Right cardiac atrium (tissue), 5 donors: ENCODE measurements around the gene PLPP3. TPM values are rescaled to one million over a fixed set of nuclear protein-coding genes. Genes with fewer than 3 reads are reported as not detected.

ENCODE experiments used
- ATAC-seq, 2 donors: fragments of 200-7000 bp; cut with Tn5 transposase; one replicate each; pipeline versions ENCODE4 v1.8.0 to v1.9.1; 2020; ENCODE audit warnings: moderate library complexity in 2 of 2, mild to moderate bottlenecking in 1 of 2
- DNase-seq, 3 donors: peaks; one replicate each; pipeline ENCODE4 v3.0.0-alpha.2; 2020
- H3K27ac ChIP-seq: one replicate; pipeline ENCODE4 v1.5.1; 2013; ENCODE audit warnings: mild to moderate bottlenecking, low read length, control low read depth, moderate library complexity
- H3K27me3 ChIP-seq: one replicate; pipeline ENCODE4 v1.6.1; 2013; ENCODE audit not compliant: control insufficient read depth, insufficient read depth
- H3K4me1 ChIP-seq: one replicate; pipeline ENCODE4 v1.6.1; 2013; ENCODE audit warnings: low read length; ENCODE audit not compliant: control insufficient read depth, insufficient read depth
- H3K4me3 ChIP-seq: one replicate; pipeline ENCODE4 v1.5.1; 2013; ENCODE audit warnings: low read length, control low read depth
- H3K9me3 ChIP-seq: one replicate; pipeline ENCODE4 v1.6.1; 2013; ENCODE audit warnings: low read length; ENCODE audit not compliant: control insufficient read depth
- WGBS: extraction: QIAGEN DNeasy Blood & Tissue Kit; methylation state at CpG from one replicate; pipeline ENCODE4 v1.1.7; 2013; 5-methylcytosine and 5-hydroxymethylcytosine counted together
- intact Hi-C, 4 donors: fragments of 100-400 bp; cut with DNase I; formaldehyde crosslinking; loops; one replicate each; pipeline versions ENCODE4 v1.11.0 to v1.14.0; 2022 to 2023
- polyA plus RNA-seq: library from polyadenylated mRNA; stranded (reverse); fragments of 200-250 nt; gene quantifications from one replicate; pipeline ENCODE4 v1.2.3, GENCODE V29; 2013
- total RNA-seq, 4 donors: library from RNA; stranded (reverse); fragmentation: NEBNext Ultra II Directional; extraction: Animal tissue kit (Norgen Biotek cat#: 25700); gene quantifications; one replicate each; pipeline ENCODE4 v1.2.1, GENCODE V29; 2021
- donor health status: healthy with polysubstance abuse.
- donor health status: DM: no; HTN: yes; CAD: no.
- donor health status: DM: no; HTN: no; CAD: no.
- donor health status: DM: no; HTN: yes; CAD: no; lungs with severe emphysema.
- donor health status: DM: yes; HTN: yes; CAD: no.

The PLPP3 gene
- total and polyA plus RNA-seq, 5 donors, result 47.7 to 120 (median 91.3) TPM

DNA sequence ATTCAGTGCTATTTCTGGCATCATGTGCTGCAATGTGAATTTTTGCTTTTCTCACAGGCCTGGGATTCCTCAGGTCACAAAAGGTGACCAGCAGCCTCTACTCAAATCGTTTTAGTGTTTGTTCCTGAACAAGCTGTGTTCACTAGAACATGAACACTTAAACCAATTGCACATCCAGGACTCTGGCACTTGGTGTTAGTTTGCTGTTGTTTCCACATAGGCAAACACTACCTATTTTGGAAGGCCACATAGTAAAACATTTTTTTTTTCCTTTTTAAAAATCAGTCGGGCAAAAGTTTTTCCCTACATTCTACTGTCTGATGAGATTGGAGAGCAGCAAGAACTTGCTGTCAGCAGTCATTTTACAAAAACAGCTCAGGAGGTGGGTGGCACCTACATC, 83.2 kb downstream of the PLPP3 start:
- H3K4me3 ChIP-seq, result no peak overlapping the region
- no peak for ATAC-seq
- intact Hi-C loops, result no loop called here

DNA sequence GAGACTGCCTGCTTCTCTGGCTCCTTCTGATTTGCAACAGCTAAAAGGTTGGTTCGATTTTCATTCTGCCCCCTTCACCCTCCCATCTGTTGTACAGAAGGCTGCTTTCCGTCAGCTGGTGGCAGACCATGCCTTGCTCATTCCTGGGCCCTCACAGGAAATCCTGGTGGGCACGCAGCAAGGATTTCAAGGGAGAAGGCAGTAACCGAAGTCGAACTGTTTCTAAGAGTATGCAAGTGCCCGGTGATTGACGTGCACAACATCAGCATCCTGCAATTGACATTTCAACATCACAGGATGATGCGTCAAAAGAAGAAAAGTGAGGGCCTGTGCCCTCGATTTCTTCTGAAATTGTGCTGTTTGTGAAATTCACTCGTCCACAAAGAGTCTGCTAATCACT, 83.8 kb downstream of the PLPP3 start:
- H3K27me3 ChIP-seq, result no peaks in the 10 kb centered on the region
- intact Hi-C loops, result no loop called here
- ATAC-seq, result no peak

More for the DNA sequence above, 83.2 kb downstream of the PLPP3 start:
- 36% methylated on average over 2 of the region's 2 CpGs for WGBS
- Histone ChIP-seq H3K27ac (no peak overlapping the region), H3K4me1 (peaks cover 16% of the 10 kb centered on the region), H3K9me3 (no peaks in the 10 kb centered on the region), H3K27me3 (no peaks in the 10 kb centered on the region)
- no peak for DNase-seq

DNA sequence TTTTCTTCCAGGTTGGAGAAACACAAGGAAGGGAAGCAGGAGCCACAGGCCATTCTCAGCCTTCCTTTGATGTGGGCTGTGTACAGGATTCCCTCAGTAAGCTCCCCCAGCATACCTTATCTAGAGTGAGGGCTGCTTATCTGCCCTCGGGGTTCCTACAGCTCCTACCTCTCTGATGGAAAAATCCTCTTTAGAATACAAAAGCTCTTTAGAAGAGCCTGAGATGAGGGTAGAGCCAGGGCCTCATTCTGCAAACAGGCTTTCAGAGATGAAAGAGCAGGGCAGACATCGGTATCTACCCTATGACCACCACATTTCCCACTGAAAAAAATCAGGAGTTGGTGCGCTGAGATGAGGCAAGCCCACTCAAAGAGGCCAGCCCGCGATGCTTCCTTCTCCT, 85.1 kb downstream of the PLPP3 start:
- no peak overlapping the region for H3K4me3 ChIP-seq
- intact Hi-C loops, result no loop called here
- DNase-seq (no peak), ATAC-seq (no peak)
- peaks cover 11% of the 10 kb centered on the region for H3K4me1 ChIP-seq
- no peaks in the 10 kb centered on the region for H3K9me3 ChIP-seq
- peak overlapping the region; percentile 22 for H3K27ac ChIP-seq
- H3K27me3 ChIP-seq, result no peaks in the 10 kb centered on the region
- 73% methylated on average over 5 of the region's 5 CpGs for WGBS

More for the DNA sequence above, 83.8 kb downstream of the PLPP3 start:
- H3K4me3 ChIP-seq, result no peak overlapping the region
- H3K9me3 ChIP-seq, result no peaks in the 10 kb centered on the region
- WGBS, result 79% methylated on average over 10 of the region's 10 CpGs
- no peak for DNase-seq
- H3K27ac ChIP-seq, result no peak overlapping the region
- peaks cover 15% of the 10 kb centered on the region for H3K4me1 ChIP-seq

DNA sequence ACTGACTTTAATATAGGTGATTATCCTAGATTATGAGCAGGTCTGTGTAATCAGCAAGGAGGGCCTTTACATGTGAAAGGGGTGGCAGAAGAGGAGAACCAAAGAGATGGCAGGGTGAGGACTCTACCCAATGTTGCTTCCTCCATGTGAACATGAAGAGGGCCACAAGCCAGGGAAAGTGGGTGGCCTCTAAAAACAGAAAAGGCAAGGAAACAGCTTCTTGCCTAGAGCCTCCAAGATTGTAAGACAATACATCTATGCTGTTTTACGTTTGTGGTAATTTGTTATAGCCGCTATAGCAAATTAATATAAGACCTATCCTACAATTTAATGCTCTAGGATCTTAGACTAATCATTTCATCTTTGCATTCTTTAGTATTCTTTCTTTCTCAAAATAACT, 85.5 kb downstream of the PLPP3 start:
- H3K27me3 ChIP-seq, result no peaks in the 10 kb centered on the region
- H3K4me3 ChIP-seq, result no peak overlapping the region
- H3K4me1 ChIP-seq, result peaks cover 11% of the 10 kb centered on the region
- intact Hi-C loops, result no loop called here
- DNase-seq, result no peak
- H3K9me3 ChIP-seq, result no peaks in the 10 kb centered on the region
- WGBS, result 92% methylated on average over 2 of the region's 2 CpGs
- ATAC-seq, result no peak
- no peak overlapping the region for H3K27ac ChIP-seq

DNA sequence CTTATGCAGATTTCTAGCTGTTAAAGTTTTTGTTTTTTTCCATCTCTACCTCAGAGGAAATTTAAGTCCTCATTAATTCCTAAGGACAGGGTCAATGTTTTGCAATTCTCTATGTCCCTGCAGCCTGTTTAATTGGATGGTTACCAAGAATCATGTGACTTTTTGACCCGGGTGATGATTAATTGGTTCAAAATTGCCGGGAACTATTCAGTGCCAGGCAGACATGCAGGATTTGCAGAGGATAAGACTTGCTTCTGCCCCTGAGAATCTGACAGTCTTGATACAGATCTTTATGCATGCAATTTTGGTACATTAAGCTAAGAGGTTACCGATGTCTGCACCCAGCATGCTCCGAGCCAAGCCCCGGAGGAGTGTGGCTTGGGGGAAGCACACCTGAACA, 87.9 kb downstream of the PLPP3 start:
- no peaks in the 10 kb centered on the region for H3K27me3 ChIP-seq
- 57% methylated on average over 5 of the region's 5 CpGs for WGBS
- DNase-seq (no peak), ATAC-seq (peak in 1 of 2 donors; percentile 65)
- no peak overlapping the region for H3K4me3 ChIP-seq
- intact Hi-C loops, result no loop called here
- no peaks in the 10 kb centered on the region for H3K9me3 ChIP-seq
- no peaks in the 10 kb centered on the region for H3K4me1 ChIP-seq
- H3K27ac ChIP-seq, result peak overlapping the region; percentile 12

DNA sequence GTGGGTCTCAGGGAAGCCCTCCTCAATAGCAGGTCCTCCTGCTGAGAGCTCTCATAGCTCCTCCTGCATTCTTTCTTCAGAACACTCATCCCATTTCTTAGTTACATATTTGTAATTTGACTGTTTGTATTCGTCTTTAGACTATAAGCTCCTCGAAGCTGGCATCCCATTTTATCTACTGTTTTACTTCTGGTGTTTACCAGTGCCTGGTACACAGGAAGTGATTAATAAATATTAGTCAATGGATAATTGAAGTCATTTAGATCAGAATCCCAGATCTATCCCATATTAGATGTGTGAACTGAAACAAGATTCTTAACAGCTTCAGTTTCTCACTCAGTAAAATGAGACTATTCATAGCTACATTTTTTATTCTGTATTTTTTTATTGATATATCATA, 88.7 kb downstream of the PLPP3 start:
- H3K27ac ChIP-seq, result no peak overlapping the region
- WGBS, result 78% methylated on average over 2 of the region's 2 CpGs

DNA sequence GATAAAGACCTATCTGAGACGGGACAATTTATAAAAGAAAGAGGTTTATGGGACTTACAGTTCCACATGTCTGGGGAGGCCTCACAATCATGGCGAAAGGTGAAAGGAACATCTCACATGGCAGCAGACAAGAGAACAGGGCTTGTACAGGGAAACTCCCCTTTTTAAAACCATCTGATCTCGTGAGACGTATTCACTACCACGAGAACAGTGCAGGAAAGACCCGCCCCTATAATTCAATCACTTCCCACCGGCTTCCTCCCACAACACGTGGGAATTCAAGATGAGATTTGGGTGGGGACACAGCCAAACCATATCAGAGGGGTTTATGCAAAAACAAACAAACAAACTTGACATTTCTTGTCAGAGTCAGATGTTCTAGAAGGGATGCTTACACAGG, 89.7 kb downstream of the PLPP3 start:
- intact Hi-C loops, result no loop called here
- no peak for ATAC-seq
- no peaks in the 10 kb centered on the region for H3K9me3 ChIP-seq
- H3K27ac ChIP-seq, result no peak overlapping the region
- H3K4me1 ChIP-seq, result no peaks in the 10 kb centered on the region
- WGBS, result 58% methylated on average over 8 of the region's 8 CpGs
- no peak overlapping the region for H3K4me3 ChIP-seq
- no peaks in the 10 kb centered on the region for H3K27me3 ChIP-seq
- DNase-seq, result no peak

More for the DNA sequence above, 88.7 kb downstream of the PLPP3 start:
- intact Hi-C loops, result no loop called here
- Histone ChIP-seq H3K9me3 (no peaks in the 10 kb centered on the region), H3K4me1 (no peaks in the 10 kb centered on the region), H3K4me3 (no peak overlapping the region), H3K27me3 (no peaks in the 10 kb centered on the region)
- no peak for DNase-seq
- no peak for ATAC-seq

DNA sequence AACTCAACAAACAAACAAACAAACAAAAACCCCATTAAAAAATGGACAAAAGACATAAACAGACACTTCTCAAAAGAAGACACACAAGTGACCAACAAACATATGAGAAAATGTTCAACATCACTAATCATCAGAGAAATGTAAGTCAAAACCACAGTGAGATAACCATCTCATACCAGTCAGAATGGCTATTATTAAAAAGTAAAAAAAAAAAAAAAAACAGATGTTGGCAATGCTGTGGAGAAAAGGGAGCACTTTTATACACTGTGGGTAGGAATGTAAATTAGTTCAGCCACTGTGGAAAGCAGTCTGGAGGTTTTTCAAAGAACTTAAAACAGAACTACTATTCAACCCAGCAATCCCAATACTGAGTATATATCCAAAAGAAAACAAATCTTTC, 94.7 kb downstream of the PLPP3 start:
- ATAC-seq, result no peak
- no peak for DNase-seq
- intact Hi-C loops, result no loop called here
- Histone ChIP-seq H3K4me3 (no peak overlapping the region), H3K4me1 (no peaks in the 10 kb centered on the region), H3K9me3 (no peaks in the 10 kb centered on the region), H3K27ac (no peak overlapping the region), H3K27me3 (no peaks in the 10 kb centered on the region)

DNA sequence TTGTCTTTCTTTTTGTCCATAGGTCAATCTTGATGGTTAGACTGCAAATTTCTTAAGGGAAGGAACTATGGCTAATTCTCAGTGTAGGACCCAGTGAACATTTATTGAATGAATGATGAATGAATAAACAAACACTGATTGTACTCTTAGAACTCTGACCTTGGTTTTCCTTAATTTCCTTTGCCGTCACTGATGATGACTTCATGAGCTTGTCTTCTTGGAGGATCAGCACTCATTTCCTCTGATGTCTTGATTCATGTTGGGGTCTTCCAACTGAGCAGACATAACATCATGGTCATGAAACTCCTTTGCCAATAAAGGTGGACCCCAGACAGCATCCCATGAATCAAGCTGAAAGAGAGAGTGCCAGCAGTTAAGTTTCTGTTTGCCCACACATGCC, 96.3 kb downstream of the PLPP3 start:
- no peak for DNase-seq
- H3K4me1 ChIP-seq, result peaks cover 3% of the 10 kb centered on the region
- 77% methylated on average over 1 of the region's 1 CpG for WGBS
- intact Hi-C loops, result no loop called here
- no peak for ATAC-seq
- H3K27ac ChIP-seq, result no peak overlapping the region
- H3K9me3 ChIP-seq, result no peaks in the 10 kb centered on the region
- H3K27me3 ChIP-seq, result no peaks in the 10 kb centered on the region
- H3K4me3 ChIP-seq, result no peak overlapping the region

DNA sequence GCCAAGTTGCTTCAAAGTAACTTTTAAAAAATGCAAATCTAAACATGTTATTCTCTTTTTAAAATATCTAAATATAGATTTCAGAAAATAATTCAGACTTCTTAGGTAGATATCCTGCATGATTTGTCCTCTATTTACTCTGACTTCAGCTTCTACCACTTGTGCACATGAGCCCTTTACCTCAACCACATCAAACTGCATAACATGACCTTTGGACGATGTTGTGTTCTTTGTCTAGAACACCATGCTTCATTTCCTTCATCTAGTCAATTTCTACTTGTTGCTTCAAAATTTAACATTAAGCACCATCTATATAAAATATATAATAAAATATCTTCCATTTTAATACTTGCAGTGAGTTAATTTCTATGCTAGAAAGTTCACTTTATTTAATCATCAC, 96.9 kb downstream of the PLPP3 start:
- WGBS, result 89% methylated on average over 1 of the region's 1 CpG
- ATAC-seq, result no peak
- intact Hi-C loops, result no loop called here

DNA sequence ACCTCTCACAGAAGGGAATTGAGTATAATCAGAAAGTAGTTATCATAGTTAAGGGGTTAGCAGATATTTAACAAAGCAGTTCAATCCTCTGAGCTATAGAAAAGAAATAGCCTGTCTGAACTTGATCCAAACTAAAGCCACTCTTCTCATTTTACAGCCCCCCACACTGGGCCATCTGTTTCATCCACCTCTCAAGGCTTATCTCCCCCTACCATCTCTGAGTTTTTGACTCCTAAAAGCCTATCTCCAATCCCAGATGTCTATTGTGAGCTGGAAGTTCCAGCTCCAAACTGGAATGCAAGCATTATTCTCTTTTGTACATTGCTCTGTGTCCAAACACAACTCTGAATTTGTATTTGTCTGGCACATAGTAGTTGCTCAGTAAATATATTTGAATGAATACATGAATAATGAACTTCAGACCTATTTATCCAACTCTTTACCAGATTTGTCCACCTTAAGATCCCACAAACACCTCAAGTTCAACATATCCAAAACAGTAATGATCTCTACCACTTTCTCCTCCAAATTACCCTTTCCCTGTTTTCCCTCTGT, 98.1 kb downstream of the PLPP3 start:
- no peak overlapping the region for H3K27ac ChIP-seq
- ATAC-seq (no peak), DNase-seq (no peak)
- intact Hi-C loops, result no loop called here
- H3K4me3 ChIP-seq, result no peak overlapping the region
- H3K4me1 ChIP-seq, result peaks cover 6% of the 10 kb centered on the region
- H3K27me3 ChIP-seq, result no peaks in the 10 kb centered on the region
- H3K9me3 ChIP-seq, result no peaks in the 10 kb centered on the region

More for the DNA sequence above, 96.9 kb downstream of the PLPP3 start:
- Histone ChIP-seq H3K9me3 (no peaks in the 10 kb centered on the region), H3K4me3 (no peak overlapping the region), H3K27me3 (no peaks in the 10 kb centered on the region), H3K27ac (no peak overlapping the region), H3K4me1 (peaks cover 3% of the 10 kb centered on the region)
- no peak for DNase-seq

DNA sequence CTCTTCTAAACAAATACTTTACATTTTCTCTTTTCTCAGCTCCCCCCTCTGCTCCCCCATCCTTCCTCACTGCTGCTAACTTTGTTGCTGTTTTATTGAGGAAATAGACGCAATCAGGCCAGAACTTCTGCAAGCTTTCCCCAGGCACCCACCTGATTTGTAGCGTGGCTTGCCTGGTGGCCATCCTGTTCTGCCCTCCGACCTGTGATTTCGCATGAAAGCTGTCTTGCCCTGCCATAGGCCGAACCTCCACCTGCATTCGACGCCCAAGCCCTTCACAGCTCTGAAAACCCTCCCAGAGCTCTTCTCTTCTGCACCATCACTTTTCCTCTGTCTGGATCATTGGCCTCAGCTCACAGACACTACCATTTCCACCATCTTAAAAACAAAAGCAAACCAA, 100.6 kb downstream of the PLPP3 start:
- 88% methylated on average over 7 of the region's 7 CpGs for WGBS

More for the DNA sequence above, 100.6 kb downstream of the PLPP3 start:
- H3K9me3 ChIP-seq, result no peaks in the 10 kb centered on the region
- no peak for ATAC-seq
- peaks cover 10% of the 10 kb centered on the region for H3K4me1 ChIP-seq
- H3K4me3 ChIP-seq, result no peak overlapping the region
- intact Hi-C loops, result loop anchor here in 1 of 4 donors (10.0 kb wide), 1 partner anchor 96 kb away; the partner anchor contains the start of gene PLPP3
- no peak for DNase-seq
- H3K27ac ChIP-seq, result no peak overlapping the region
- no peaks in the 10 kb centered on the region for H3K27me3 ChIP-seq
